Gastroesophageal sphincter (tissue), 3 donors: ENCODE measurements around the gene WNT11.

ENCODE experiments used
- EP300 ChIP-seq: sonication (generic); formaldehyde crosslinking; IDR thresholded peaks from one replicate; pipeline ENCODE4 v1.6.1; 2017; ENCODE audit warnings: antibody characterized with exemption, mild to moderate bottlenecking
- POLR2A ChIP-seq, 2 donors: fragments of 450-650 bp; IDR thresholded peaks; one replicate each; pipeline ENCODE4 v1.6.1; 2017; ENCODE audit warnings: antibody characterized with exemption in 2 of 2, mild to moderate bottlenecking in 2 of 2, moderate library complexity in 1 of 2
- POLR2AphosphoS5 ChIP-seq: sonication (generic); formaldehyde crosslinking; IDR thresholded peaks from one replicate; pipeline ENCODE4 v1.6.1; 2017; ENCODE audit warnings: antibody characterized with exemption
- TF ChIP-seq, protein P1 (sequence below), 4 experiments: fragments of 200-600 bp in 2 of 4; fragments of 450-650 bp in 2 of 4; sonication (generic) in 1 of 4; IDR thresholded peaks; one replicate each; pipeline ENCODE4 v1.5.1; 2017 to 2019; ENCODE audit warnings: antibody characterized with exemption in 4 of 4, mild to moderate bottlenecking in 2 of 4, moderate library complexity in 2 of 4

DNA sequence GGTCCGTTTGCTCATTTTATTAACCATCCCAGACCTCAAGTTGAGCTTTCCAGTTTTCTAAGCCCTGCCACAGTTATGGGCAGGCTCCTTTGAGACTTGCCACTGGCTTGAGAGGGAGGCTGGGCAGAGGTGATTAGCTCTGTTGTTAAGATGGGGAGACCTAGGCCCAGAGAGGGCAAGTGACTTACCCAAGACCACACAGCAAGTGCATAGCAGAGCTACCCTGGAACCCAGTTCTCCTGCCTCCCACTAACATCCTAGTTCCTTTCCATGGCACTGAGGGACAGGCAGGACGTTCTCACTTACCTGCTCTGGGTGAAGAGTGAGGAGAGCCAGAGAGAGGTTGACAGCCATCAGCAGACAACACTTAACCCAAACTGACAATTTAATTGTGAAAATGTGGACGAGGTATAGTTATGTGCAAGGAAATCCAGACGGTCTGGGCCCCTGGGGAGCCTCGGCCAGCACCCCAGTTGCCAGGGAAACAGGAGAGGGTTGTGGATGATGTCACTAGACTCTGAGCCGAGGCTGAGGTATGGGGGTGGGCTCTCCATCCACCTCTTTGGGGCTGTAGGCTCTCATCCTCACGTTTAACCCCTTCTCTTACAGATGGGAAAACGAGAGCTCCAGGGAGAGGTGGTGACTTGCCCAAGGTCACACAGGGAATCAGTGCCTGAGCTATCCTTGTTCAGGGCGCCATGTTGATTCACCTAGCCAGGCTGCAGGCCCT lies 12.3 kb upstream of the WNT11 start:
- TF ChIP-seq, protein P1, sequence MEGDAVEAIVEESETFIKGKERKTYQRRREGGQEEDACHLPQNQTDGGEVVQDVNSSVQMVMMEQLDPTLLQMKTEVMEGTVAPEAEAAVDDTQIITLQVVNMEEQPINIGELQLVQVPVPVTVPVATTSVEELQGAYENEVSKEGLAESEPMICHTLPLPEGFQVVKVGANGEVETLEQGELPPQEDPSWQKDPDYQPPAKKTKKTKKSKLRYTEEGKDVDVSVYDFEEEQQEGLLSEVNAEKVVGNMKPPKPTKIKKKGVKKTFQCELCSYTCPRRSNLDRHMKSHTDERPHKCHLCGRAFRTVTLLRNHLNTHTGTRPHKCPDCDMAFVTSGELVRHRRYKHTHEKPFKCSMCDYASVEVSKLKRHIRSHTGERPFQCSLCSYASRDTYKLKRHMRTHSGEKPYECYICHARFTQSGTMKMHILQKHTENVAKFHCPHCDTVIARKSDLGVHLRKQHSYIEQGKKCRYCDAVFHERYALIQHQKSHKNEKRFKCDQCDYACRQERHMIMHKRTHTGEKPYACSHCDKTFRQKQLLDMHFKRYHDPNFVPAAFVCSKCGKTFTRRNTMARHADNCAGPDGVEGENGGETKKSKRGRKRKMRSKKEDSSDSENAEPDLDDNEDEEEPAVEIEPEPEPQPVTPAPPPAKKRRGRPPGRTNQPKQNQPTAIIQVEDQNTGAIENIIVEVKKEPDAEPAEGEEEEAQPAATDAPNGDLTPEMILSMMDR (IDR thresholded peaks at IDR 0.05): no peak
- no peak for TF ChIP-seq POLR2A (IDR thresholded peaks at IDR 0.05)
- TF ChIP-seq POLR2AphosphoS5: no peak
- TF ChIP-seq EP300: no peak
